Stimulated activated CD8-positive, alpha-beta memory T cell treated with anti-CD3 and anti-CD28 coated beads, Interleukin-7, amount 100 ng/mL, for 4 hours (primary cell): ENCODE data around the gene UTRN.

ENCODE experiments used
- DNase-seq, 2 donors: peaks; one replicate each; pipeline ENCODE4 v3.0.0-alpha.2; 2020; ENCODE audit warnings: low read depth in 2 of 2

Gene UTRN

DNA sequence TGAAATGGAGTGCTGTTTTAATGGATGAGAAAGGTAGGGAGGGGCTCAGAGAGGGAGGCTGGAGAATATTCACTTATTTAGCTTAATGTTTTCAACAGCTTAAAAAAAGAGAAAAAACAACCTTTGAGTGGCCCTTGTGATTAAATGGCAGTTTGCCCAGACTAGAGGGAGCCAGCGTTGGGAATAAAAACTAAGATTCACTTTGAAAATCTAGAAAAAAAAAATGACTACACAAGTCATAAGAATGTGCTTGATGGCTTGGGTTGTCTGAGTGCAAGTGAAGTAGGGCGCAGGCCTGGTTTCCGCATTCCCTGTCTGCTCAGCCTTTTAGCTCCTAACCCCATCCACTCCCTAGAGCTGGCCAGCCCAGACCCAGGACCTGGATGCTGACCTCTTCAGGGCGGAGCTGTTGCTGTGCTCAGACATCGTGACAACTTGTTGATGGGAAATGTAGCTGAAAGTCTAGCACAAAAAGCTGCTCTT lies 28.9 kb downstream of the UTRN start:
- DNase-seq: no peak

DNA sequence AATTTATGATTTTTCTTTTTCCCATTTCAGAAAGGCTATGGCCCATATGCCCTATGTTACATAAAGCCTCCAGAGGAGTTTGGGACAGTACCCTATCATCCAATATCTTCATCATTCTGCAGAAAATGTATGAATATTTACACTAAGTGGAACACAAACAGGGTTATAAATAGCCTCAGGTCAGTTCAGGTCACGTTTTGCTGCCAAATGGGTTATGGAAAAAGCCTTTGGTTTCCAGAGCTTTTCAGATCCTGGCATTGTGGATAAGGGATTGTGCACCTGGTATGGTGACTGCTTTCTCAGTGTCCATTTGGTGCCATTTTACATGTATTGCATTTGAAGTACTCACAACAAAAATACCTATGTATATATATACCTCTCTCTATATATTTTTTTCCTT lies 29.4 kb downstream of the UTRN start:
- no peak for DNase-seq

DNA sequence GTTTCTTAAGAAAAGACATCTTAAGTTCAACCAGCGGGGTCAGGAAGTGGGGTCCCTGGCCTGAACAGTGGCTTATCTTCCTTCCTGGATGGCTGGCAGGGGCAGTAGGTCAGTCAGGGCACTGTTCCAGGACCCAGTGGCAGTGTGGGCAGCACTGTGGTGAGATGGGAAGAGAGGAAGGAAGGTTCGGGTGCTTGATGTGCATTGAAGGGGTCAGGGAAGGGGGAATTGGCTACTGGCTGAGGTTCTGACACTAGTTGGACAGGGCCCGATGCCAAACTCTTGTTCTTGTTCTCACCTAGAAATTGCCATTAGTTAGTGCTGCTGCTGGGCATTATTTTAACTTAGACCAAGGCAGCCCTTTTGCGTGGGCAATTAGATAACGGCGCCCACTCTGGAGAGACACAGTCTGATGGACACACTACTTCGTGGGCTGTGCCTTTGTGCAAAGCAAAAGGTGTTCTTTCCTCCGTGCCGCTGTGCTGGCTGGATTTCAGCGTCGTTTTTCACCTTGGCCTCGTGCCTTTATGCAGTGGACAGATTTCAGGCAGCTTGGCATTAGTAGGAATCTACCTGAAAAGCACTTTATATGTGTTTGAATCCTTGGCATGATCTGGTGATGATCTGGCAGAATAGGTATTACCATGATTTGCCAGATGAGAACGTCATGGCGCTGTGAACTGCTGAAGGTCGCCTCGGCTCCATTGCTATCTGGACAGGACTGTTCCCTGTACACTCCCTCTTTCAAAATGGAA lies 30.3 kb downstream of the UTRN start:
- no peak for DNase-seq

DNA sequence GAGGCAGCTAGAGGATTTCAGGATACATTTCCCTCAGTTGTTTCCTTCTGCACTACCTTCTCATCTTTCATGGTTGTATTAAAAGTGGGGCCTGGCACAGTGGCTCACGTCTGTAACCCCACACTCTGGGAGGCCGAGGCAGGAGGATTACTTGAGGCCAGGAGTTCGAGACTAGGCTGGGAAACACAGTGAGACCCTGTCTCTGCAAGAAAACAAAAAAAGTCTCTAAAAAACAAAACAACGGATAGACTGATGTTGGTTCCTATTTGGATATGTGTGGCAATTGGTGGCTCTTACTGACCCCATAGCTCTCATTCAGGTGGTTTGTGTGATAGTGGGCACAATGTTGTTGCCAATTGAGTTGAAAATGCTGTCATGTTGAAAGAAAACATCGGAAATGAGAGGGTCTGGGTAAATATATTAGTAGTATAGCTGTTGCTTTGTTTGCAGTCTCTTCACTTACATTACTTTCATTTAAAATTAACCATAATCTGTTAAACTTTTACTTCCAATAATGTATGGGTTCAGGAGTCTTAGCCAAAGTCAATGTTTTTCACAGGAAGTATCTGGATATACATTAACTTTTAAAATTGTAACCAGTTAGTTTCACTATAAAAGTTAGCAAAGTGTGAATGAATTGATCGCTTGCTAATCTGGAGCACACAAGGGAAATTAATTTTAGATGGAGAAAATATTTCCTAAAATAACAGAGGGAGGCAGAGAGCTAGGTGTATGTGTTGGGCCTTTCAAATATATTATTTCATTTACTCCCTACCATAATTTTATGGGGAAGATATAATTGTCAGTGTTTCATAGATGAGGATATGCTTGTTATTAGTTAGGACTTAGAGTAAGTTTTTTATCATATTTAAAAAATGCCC lies 31.1 kb downstream of the UTRN start:
- no peak for DNase-seq

DNA sequence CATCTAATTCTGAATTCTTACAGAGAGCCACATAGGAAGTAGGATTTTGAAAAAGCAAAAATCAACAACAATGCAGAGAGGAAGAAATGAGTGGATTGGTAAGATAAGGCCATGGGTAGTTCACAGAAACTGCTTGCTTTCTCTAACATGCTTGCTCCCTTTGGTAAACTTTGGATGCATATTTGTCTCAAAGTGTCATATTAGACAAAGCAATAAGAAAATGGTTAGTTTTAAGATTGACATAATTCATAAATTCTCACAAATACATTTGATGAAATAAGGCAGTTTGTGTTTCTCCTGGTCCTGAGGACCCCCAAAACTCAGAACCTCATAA lies 31.7 kb downstream of the UTRN start:
- no peak for DNase-seq

DNA sequence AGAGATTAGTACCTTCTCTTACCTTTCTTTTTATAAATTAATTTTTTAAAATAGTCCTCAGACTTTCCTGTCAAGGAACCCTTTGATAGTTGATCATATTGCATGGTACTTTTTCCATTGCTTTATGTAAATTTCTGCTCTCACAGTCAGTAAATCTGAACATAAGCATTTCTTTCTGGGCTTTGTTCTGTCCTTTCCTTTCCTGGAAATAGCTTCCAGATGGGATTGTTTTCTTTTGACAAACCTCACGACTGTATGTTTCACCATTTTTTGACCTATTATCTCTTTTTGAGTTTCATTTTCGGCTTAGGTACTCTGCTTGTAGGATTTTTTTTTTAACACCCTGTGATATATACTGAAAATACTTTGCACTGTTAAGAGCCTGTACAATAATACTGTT lies 32.6 kb downstream of the UTRN start:
- DNase-seq: no peak

DNA sequence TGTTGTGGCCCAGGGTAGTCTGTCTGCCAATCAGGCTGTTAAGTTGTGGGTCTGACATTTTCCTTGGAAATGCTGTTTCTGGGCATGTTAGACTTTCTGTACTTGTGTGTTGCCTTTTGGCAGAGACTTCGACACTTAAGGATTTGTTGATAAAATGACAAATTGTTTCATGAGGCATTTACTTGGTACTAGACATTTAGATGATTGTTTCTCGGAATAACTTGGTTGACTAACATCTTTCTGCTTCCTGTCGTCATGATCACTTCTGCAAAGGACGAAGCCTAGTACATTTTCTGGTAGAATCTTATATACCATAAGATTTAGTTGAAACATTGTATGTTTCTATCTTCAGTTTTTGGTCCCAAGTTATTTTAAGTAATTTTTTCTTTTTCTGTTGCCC lies 34.1 kb downstream of the UTRN start:
- no peak for DNase-seq

DNA sequence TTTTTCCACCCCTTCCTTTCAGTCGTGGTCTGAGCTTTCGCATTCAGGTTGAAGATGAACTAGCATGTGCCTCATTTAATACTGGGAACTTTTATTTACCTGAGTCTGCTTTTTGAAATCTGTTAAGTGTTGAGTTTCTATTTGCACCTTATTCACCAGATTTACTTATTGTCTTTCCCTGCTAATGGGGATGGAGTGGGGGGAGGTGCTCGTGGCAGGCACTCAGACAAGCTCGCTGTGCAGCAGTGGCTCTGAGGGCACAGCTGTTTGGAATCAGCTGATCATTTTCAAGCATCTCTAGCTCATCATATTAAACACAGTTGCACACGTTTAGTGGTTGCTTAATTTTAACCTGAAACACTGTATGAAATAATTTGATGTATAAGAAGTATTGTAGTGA lies 35.6 kb downstream of the UTRN start:
- DNase-seq: no peak

DNA sequence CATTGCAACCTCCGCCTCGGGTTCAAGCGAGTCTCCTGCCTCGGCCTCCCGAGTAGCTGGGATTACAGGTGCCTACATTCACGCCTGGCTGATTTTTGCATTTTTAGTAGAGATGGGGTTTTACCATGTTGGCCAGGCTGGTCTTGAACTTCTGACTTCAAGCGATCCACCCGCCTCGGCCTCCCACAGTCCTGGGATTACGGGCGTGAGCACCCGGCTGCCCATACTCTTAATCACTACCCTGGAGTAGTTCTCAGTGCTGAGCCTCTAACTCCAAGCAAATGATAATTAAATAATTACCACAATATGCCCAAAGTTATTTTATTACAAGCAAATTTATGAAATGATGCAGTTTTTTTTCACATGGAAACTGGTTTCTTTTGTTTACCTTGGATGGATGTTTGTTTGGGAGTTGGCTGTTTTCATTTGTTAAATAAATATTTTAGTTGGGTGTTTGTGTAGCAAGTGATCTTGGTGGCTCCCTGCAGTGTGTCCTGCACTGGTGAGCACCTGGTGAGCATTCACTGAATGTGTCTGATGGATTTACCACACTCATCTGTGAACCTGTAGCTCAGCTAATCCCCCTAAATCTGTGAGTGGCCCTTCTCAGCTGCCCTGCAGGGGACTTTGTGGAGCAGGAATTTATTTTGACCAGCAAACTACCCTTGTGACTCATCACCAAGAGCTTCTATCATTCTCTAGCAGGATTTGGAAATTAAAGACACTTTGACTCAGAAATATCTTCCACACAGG lies 36.9 kb downstream of the UTRN start:
- no peak for DNase-seq

DNA sequence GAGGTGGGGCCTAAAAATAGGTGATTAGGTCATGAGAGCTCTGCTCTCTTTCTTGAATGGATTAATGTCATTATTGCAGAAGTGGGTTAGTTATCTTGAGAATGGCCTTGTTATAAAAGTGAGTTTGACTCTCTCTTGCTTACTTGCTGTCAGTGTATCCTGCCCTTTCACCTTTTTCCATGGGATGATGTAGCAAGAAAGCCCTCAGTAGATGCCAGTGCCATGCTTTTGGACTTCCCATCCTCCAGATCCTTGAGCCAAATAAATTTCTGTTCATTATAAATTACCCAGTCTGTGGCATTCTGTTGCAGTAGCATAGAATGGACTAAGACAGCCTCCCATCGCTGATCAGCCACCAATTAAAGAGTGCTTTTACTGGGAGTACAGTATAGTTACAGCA lies 40.1 kb downstream of the UTRN start:
- no peak for DNase-seq

DNA sequence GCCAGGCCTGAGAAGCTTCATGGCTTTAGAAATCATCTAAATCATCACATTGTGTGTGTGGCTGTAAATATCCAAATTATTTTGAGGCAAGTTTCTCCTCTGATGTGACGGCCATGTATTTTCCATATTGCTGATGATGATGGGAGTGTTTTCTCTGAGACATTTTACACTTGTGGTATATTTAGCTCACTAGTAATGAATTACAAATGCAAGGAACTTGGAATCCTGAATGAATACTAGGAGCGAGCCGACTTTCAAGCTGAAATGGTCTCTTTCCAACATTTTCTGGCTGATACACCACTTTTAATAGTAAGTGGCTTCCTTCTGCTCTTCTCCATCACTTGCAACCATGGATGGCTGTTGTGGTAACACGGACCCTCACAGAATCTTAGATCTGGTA lies 41.3 kb downstream of the UTRN start:
- no peak for DNase-seq

DNA sequence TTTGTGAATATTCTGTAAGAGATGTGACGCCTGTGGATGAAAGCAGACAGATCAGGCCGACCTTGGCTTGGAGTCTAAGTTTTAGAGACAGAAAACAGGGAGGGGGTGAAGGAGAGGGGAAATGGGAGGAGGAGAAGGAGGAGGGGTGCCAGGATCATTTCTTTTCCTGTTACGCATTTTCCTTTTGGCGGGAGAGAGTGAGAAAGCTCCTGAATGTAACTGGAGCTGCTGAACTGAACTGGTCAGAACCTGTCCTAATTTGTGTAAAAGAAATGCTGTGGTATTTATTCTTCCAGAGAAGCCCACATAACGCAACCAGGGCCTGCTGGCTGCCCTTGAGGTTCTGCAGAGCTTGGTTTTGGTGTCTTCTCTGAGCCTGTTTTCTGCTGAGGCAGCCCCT lies 41.9 kb downstream of the UTRN start:
- DNase-seq: no peak

DNA sequence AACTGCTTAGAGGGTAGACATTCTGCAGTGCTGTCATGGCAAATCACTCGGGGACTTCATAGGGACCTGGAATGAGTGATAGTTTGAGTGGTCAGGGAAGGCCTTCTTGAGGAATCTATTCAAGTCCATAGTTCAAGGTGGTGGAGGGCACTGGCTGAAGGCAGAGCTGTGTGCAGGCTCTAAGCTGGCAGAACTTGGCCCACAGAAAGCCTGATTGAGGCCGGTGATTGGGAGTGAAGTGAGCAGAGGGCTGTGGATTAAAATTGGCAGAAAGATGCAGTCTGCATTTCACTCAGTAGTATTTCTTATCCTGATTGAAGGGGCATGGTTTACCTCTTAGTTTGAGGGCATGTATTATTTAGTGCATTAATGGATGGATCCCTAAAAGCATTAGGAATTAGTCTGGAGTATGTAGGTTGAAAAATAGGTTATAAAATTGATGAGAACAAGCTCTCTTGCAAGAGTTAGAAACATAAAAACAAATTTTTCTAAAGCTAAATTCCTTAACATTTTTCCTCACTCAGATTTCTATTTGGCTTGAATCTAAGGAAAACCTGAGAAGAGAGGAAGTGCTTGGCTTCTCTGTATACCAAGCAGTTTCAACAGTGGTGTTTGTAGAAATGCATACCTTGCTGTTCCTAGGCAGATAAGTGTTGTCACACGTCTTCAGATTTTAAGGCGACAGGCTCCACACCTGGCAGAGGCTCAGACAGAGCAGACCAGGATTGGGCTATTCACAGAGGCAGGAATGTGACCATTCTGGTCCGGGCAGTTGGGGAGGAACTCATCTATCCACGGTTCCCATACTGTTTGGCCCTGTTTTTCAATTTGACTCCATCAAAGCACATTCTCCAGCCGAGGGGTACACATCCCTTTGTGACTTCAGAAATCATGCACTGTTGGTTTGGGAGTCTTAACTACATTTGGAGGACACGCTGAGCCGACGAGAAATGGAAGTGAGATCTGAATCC lies 45.2 kb downstream of the UTRN start:
- DNase-seq: no peak

DNA sequence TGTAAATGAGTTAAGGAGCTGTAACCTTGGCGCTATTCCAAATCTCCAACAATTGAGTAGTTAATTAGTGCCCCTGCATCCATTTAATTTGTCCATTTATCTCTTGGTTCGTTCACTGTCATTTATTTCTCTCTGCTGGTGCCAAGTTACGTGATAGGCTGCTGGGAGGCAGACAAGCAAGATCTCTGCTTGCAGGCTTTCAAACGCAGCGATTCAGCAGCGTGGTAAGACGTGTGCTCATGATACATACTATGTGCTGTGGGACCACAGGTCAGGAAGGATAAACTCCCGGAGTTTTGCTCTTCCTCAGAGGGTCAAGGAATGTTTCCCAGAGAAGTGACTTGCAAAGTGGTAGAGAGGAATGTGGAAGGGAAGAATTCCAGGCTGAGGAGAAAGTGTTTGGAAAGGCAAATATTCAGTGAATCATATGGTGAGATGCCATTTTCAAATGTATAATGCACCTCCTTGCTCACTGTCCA lies 46.4 kb downstream of the UTRN start:
- DNase-seq: no peak

DNA sequence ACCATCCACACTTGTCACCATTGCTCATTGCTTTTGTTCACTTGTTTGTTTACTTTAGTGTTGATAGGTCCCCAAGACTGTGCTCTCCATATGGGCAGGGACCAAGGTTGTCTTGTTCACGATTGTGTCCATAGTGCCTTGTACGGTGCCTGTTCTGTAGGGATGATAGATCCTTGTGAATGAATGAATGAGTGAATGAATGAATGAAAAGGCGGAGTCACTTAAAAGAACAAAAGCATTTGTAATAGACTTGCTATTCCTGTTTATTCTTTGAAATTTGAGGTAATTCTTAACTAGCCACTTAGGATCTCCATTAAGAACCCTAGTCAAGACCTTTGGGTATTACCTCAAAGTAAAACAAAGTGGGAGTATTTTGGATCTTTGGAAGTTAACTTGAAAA lies 47.0 kb downstream of the UTRN start:
- no peak for DNase-seq

DNA sequence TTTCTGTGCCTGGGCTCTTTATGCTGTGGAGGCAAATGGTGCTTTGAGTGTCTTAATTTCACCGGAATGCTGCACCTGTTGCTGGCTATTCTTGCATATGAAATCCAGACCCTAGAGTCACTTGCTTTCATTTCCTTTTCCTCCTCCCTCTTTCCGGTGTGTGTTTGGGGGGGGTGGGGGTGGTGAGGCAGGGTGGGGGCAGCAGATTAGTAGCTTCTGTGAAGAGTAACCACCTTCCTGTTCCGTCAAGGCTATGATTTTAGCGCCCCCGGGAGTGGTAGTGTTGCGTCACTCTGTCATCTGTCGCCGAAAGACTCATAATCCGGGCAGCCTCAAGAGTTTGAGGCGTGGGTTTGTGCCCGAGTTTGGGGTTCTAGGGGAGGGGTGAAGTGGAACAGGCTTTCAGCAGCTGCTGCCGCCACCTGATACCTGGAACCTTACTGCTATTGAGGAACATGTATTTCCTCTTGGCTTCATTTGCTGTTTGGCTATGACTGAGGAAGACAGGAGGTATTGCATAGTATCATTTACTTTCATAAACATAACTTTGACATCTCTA lies 49.1 kb downstream of the UTRN start:
- peak; percentile 75 to 77 for DNase-seq
